ENCODE data around the gene TAOK1.

The TAOK1 gene

GRCh38 chr17:29594519-29595090, 204.4 kb downstream of the TAOK1 start:
- Histone ChIP-seq H3K36me3 (ENCODE audit: control insufficient read depth in 1 of 2, insufficient read depth in 2 of 2, low read length in 2 of 2) (no peaks in the 10 kb centered on the region), H3K4me1 (ENCODE audit: control insufficient read depth in 1 of 2, insufficient read depth in 2 of 2, low read length in 2 of 2) (peaks cover 29 to 38% of the 10 kb centered on the region in 2 donors), H3K4me3 (ENCODE audit: low read depth in 1 of 2, low read length in 2 of 2) (peak overlapping the region in 1 of 2 donors; percentile 57), H3K9me3 (ENCODE audit: control insufficient read depth in 1 of 2, low read length in 2 of 2) (no peaks in the 10 kb centered on the region), H3K9ac (ENCODE audit: low read depth in 1 of 2, low read length in 2 of 2) (no peak overlapping the region), H3K27ac (ENCODE audit: low read depth, low read length) (no peak overlapping the region), H3K27me3 (ENCODE audit: control insufficient read depth in 1 of 2, insufficient read depth in 2 of 2, low read length in 2 of 2) (no peaks in the 10 kb centered on the region)

GRCh38 chr17:29595107-29595942, 205.2 kb downstream of the TAOK1 start:
- H3K9me3 ChIP-seq (ENCODE audit: control insufficient read depth in 1 of 2, low read length in 2 of 2): no peaks in the 10 kb centered on the region
- H3K27me3 ChIP-seq (ENCODE audit: control insufficient read depth in 1 of 2, insufficient read depth in 2 of 2, low read length in 2 of 2): no peaks in the 10 kb centered on the region
- no peak overlapping the region for H3K4me3 ChIP-seq (ENCODE audit: low read depth in 1 of 2, low read length in 2 of 2)
- peaks cover 23 to 32% of the 10 kb centered on the region in 2 donors for H3K4me1 ChIP-seq (ENCODE audit: control insufficient read depth in 1 of 2, insufficient read depth in 2 of 2, low read length in 2 of 2)
- no peak overlapping the region for H3K9ac ChIP-seq (ENCODE audit: low read depth in 1 of 2, low read length in 2 of 2)
- no peaks in the 10 kb centered on the region for H3K36me3 ChIP-seq (ENCODE audit: control insufficient read depth in 1 of 2, insufficient read depth in 2 of 2, low read length in 2 of 2)
- no peak overlapping the region for H3K27ac ChIP-seq (ENCODE audit: low read depth, low read length)

GRCh38 chr17:29595943-29596774, 206.0 kb downstream of the TAOK1 start:
- H3K4me3 ChIP-seq (ENCODE audit: low read depth in 1 of 2, low read length in 2 of 2): no peak overlapping the region
- H3K27me3 ChIP-seq (ENCODE audit: control insufficient read depth in 1 of 2, insufficient read depth in 2 of 2, low read length in 2 of 2): no peaks in the 10 kb centered on the region
- H3K9me3 ChIP-seq (ENCODE audit: control insufficient read depth in 1 of 2, low read length in 2 of 2): no peaks in the 10 kb centered on the region
- H3K36me3 ChIP-seq (ENCODE audit: control insufficient read depth in 1 of 2, insufficient read depth in 2 of 2, low read length in 2 of 2): no peaks in the 10 kb centered on the region
- no peak overlapping the region for H3K27ac ChIP-seq (ENCODE audit: low read depth, low read length)
- H3K4me1 ChIP-seq (ENCODE audit: control insufficient read depth in 1 of 2, insufficient read depth in 2 of 2, low read length in 2 of 2): peaks cover 16 to 23% of the 10 kb centered on the region in 2 donors
- no peak overlapping the region for H3K9ac ChIP-seq (ENCODE audit: low read depth in 1 of 2, low read length in 2 of 2)

- Histone ChIP-seq H3K27ac (ENCODE audit: low read depth, low read length) (no peak overlapping the region), H3K9ac (ENCODE audit: low read depth in 1 of 2, low read length in 2 of 2) (no peak overlapping the region), H3K36me3 (ENCODE audit: control insufficient read depth in 1 of 2, insufficient read depth in 2 of 2, low read length in 2 of 2) (no peaks in the 10 kb centered on the region), H3K27me3 (ENCODE audit: control insufficient read depth in 1 of 2, insufficient read depth in 2 of 2, low read length in 2 of 2) (no peaks in the 10 kb centered on the region), H3K4me3 (ENCODE audit: low read depth in 1 of 2, low read length in 2 of 2) (no peak overlapping the region), H3K4me1 (ENCODE audit: control insufficient read depth in 1 of 2, insufficient read depth in 2 of 2, low read length in 2 of 2) (peaks cover 11 to 17% of the 10 kb centered on the region in 2 donors), H3K9me3 (ENCODE audit: control insufficient read depth in 1 of 2, low read length in 2 of 2) (no peaks in the 10 kb centered on the region)
These were observed 206.6 kb downstream of the TAOK1 start for GRCh38 chr17:29596811-29597210.

GRCh38 chr17:29597361-29598172, 207.4 kb downstream of the TAOK1 start:
- H3K4me1 ChIP-seq (ENCODE audit: control insufficient read depth in 1 of 2, insufficient read depth in 2 of 2, low read length in 2 of 2): peaks cover 3 to 9% of the 10 kb centered on the region in 2 donors
- no peaks in the 10 kb centered on the region for H3K9me3 ChIP-seq (ENCODE audit: control insufficient read depth in 1 of 2, low read length in 2 of 2)

More at GRCh38 chr17:29597361-29598172, 207.4 kb downstream of the TAOK1 start:
- no peak overlapping the region for H3K4me3 ChIP-seq (ENCODE audit: low read depth in 1 of 2, low read length in 2 of 2)
- H3K36me3 ChIP-seq (ENCODE audit: control insufficient read depth in 1 of 2, insufficient read depth in 2 of 2, low read length in 2 of 2): no peaks in the 10 kb centered on the region
- H3K9ac ChIP-seq (ENCODE audit: low read depth in 1 of 2, low read length in 2 of 2): no peak overlapping the region
- H3K27me3 ChIP-seq (ENCODE audit: control insufficient read depth in 1 of 2, insufficient read depth in 2 of 2, low read length in 2 of 2): no peaks in the 10 kb centered on the region
- H3K27ac ChIP-seq (ENCODE audit: low read depth, low read length): no peak overlapping the region

Data from duodenal mucosa (tissue), 2 donors.